ENCODE data around the gene OR4M1. TPM values are rescaled to one million over a fixed set of nuclear protein-coding genes. Genes with fewer than 3 reads are reported as not detected.

OR4M1 gene, protein sequence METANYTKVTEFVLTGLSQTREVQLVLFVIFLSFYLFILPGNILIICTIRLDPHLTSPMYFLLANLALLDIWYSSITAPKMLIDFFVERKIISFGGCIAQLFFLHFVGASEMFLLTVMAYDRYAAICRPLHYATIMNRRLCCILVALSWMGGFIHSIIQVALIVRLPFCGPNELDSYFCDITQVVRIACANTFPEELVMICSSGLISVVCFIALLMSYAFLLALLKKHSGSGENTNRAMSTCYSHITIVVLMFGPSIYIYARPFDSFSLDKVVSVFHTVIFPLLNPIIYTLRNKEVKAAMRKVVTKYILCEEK
- 0.12 TPM in 1 of 2 replicates, not detected in the other for total RNA-seq

GRCh38 chr14:19773204-19773603, at the start of gene OR4M1:
Gene OR4M1 (plus strand): TSS chr14:19773504. CDS start chr14:19780323, 6,819 bp downstream.

DNA sequence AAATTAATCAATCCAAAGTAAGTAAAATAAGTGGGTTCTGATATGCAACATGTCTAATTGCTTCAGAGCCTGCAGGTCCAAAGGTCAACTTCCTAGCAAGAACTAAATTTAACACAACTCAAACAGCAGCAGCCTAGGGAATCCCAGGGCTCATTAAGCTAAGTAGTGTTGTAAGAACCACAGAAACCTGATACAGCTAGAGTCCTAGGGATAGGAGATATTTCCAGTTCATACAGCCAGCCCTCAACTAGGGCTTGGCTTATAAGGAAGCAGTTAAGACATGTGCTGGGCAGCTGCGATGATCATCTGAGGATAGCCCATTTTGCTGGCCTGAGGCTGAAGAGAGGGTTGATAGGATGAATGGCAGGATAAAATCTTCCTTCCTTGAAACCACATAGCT, 30.0 kb upstream of the OR4M1 start, which contains the start of gene OR4Q3:
Gene OR4Q3 (plus strand): TSS at position 316 of the 400 bp plus-strand sequence.

GRCh38 chr14:19803470-19803869, 30.2 kb downstream of the OR4M1 start, which contains the start of gene OR4N2:
Gene OR4N2 (plus strand): TSS chr14:19803770. CDS start chr14:19827449, 23,679 bp downstream.

Other genes with a start within 250 kb of the OR4M1 start
- not detected in 2 replicates for gene OR11H2, start 59.6 kb upstream of the OR4M1 start, total RNA-seq
- gene OR4Q3, start 29.9 kb upstream of the OR4M1 start, total RNA-seq = not detected in 2 replicates
- gene OR4N2, start 30.3 kb downstream of the OR4M1 start, total RNA-seq = not detected in 2 replicates
- not detected in 2 replicates for gene OR4K2, start 101.6 kb downstream of the OR4M1 start, total RNA-seq
- not detected in 2 replicates for gene OR4K5, start 147.1 kb downstream of the OR4M1 start, total RNA-seq
- gene OR4K1, start 157.4 kb downstream of the OR4M1 start, total RNA-seq = 0.12 TPM in 1 of 2 replicates, not detected in the other
- not detected in 2 replicates for gene OR4K15, start 202.1 kb downstream of the OR4M1 start, total RNA-seq
- gene OR4Q2, start 228.7 kb downstream of the OR4M1 start, total RNA-seq = not detected in 2 replicates
- not detected in 2 replicates for gene OR4K14, start 245.8 kb downstream of the OR4M1 start, total RNA-seq